HTERT RPE-1 (cell line): ENCODE data around the gene MAML2.

ENCODE experiments used
- in situ Hi-C: fragments of 300-500 bp; cut with MboI; formaldehyde crosslinking; loops from 4 replicates; pipeline ENCODE4 v1.14.3; 2020; ENCODE audit warnings: low sequenced_read_pairs

The MAML2 gene

GRCh38 chr11:96318850-96319249 is 24.1 kb downstream of the MAML2 start:
- in situ Hi-C loops: no loop called here

GRCh38 chr11:96318399-96318798 is 24.6 kb downstream of the MAML2 start:
- in situ Hi-C loops: no loop called here

GRCh38 chr11:96317985-96318384 is 25.0 kb downstream of the MAML2 start:
- in situ Hi-C loops: no loop called here

GRCh38 chr11:96317571-96317970 is 25.4 kb downstream of the MAML2 start:
- in situ Hi-C loops: no loop called here

GRCh38 chr11:96316869-96317268 is 26.1 kb downstream of the MAML2 start:
- in situ Hi-C loops: no loop called here

- in situ Hi-C loops: no loop called here
These were observed 27.5 kb downstream of the MAML2 start for GRCh38 chr11:96315476-96315875.

GRCh38 chr11:96314326-96315020 is 28.5 kb downstream of the MAML2 start:
- in situ Hi-C loops: no loop called here

- in situ Hi-C loops: no loop called here
These were observed 29.8 kb downstream of the MAML2 start for GRCh38 chr11:96313163-96313562.

- in situ Hi-C loops: no loop called here
These were observed 31.9 kb downstream of the MAML2 start for GRCh38 chr11:96311120-96311568.

GRCh38 chr11:96310236-96310635 is 32.8 kb downstream of the MAML2 start:
- in situ Hi-C loops: no loop called here

- in situ Hi-C loops: no loop called here
These were observed 33.4 kb downstream of the MAML2 start for GRCh38 chr11:96309643-96310017.

- in situ Hi-C loops: no loop called here
These were observed 33.9 kb downstream of the MAML2 start for GRCh38 chr11:96309016-96309642.

GRCh38 chr11:96307776-96308140 is 35.2 kb downstream of the MAML2 start:
- in situ Hi-C loops: no loop called here

GRCh38 chr11:96306933-96307775 is 35.8 kb downstream of the MAML2 start:
- in situ Hi-C loops: no loop called here

- in situ Hi-C loops: no loop called here
These were observed 36.4 kb downstream of the MAML2 start for GRCh38 chr11:96306600-96306932.

GRCh38 chr11:96306071-96306470 is 36.9 kb downstream of the MAML2 start:
- in situ Hi-C loops: no loop called here

GRCh38 chr11:96303980-96304379 is 39.0 kb downstream of the MAML2 start:
- in situ Hi-C loops: no loop called here

- in situ Hi-C loops: no loop called here
These were observed 39.9 kb downstream of the MAML2 start for GRCh38 chr11:96303064-96303463.

GRCh38 chr11:96301818-96302217 is 41.2 kb downstream of the MAML2 start:
- in situ Hi-C loops: no loop called here

GRCh38 chr11:96299155-96299888 is 43.7 kb downstream of the MAML2 start:
- in situ Hi-C loops: no loop called here

- in situ Hi-C loops: no loop called here
These were observed 47.6 kb downstream of the MAML2 start for GRCh38 chr11:96295369-96295768.
